ENCODE results near the gene UNC45A. TPM values are rescaled to one million over a fixed set of nuclear protein-coding genes. Genes with fewer than 3 reads are reported as not detected.
A peak's percentile ranks its signal among the peaks of the same experiment; 100 is the strongest.

UNC45A gene
- total RNA-seq, 1 donor from 2014 or later = 56.8 TPM

DNA sequence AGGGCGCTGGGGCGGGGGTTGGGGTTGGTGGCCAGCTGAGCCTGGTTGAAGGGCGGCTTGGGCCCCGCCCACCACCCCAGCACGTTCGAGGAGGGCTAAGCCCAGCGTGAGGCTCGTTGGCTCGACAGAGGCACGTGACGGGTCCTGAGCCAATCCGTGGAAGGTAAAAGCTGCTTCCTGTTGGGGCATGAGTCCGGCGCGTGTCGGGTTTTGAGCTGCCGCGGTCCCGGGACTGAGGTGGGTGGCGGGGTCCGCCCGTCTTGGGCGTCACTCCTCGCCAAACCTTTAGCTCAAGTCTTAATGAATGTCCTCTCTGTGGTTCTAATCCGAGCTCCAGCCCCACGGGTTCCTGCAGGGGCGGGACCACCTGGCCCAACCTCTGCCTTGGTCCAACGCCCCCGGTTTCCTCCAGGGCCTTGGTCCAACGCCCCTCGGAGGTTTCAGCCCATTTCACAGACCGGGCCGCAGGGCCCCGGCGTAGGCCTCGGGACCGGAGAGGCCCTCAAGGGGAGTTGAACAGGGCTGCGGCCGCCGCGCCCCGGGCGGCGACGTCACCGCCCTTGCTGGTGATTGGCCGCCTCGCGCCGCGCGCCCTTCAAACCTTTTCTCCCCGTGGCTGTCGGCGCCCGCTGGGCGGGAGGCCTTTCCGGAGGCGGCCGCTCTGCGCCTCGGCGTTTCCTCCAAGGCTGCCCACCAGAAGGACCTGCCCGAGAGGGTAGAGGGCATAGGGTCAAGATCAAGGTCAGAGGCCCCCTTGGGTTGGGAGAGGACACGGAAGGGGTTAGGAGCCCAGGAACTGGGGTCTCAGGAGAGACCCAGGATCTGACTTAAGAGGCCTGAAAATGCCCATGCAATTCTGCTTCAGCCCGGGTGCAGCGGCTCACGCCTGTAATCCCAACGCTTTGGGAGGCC, 19.9 kb downstream of the UNC45A start, which contains the start of gene RCCD1:
Gene RCCD1 (plus strand): TSS at position 173 of the 912 bp plus-strand sequence. CDS start 1,851 bp downstream, outside the sequence.
- intact Hi-C loops (cut with DNase I) = no loop called here
- ATAC-seq (peak; percentile 97), DNase-seq (ENCODE audit: low spot score) (peak; percentile 97)

DNA sequence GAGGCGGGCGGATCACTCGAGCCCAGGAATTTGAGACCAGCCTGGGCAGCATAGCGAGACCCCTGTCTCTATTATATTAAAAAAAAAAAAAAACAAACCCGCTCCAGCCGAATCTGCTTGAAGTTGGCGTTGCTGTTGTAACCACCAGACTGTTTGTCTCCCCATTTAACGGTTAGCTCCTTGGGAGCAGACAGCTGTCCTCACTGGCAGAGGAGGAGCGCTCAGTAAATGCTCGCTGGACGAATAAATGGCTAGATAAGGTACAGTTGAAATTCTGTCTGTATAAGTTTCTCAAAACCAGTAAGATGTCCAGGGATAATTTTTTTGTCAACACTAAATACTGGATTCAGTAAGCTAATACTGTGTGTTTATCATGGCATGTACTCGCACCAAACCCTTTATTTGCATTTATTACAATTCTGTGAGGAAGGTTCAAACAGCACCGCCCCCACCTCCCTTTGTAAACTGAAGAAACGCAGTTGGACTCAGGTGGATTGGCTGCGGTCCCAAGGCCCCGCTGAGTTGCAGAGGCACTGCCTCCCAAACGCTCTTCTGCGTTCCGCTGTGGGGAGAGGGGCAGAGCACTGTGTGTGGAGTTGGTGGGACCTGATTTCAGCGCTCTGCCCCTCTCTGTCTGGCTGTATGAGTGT, 20.7 kb downstream of the UNC45A start:
- intact Hi-C loops (cut with DNase I) = no loop called here

GRCh38 chr15:90956274-90957030, 21.4 kb downstream of the UNC45A start:
- ATAC-seq = peak; percentile 25

More for the DNA sequence above, 20.7 kb downstream of the UNC45A start:
- no peak for ATAC-seq
- DNase-seq (ENCODE audit: low spot score) = no peak

GRCh38 chr15:90957031-90957790, 22.1 kb downstream of the UNC45A start:
- no peak for ATAC-seq
- no peak for DNase-seq (ENCODE audit: low spot score)
- intact Hi-C loops (cut with DNase I) = no loop called here

More at GRCh38 chr15:90956274-90957030, 21.4 kb downstream of the UNC45A start:
- intact Hi-C loops (cut with DNase I) = no loop called here
- DNase-seq (ENCODE audit: low spot score) = peak; percentile 88

GRCh38 chr15:90957791-90958190, 22.7 kb downstream of the UNC45A start:
- intact Hi-C loops (cut with DNase I) = no loop called here
- ATAC-seq (no peak), DNase-seq (ENCODE audit: low spot score) (no peak)

DNA sequence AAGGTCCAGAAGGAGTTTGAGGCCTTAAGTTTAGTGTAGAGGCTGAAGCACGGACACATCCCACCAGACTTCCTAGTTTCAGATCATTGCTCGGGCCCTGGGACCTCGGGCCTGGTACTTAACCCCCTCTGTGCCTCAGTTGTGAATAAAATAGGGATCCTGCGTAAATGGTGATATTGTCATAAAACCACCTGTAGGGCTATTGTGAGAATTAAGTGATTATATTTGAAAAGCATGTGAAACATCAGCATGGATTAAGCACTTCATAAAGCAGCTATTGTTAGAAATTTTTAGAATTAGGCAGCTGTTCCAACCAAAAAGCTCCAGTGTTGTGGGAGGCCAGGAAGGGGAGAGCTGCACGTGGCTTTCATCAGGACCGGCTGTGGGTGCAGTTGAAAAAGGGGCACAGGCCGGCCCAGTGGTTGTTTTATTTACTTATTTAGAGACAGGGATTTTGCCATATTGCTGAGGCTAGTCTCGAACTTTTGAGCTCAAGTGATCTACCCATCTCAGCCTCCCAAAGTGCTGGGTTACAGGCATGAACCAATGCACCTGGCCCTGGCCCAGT, 24.0 kb downstream of the UNC45A start:
- no peak for DNase-seq (ENCODE audit: low spot score)
- intact Hi-C loops (cut with DNase I) = no loop called here
- ATAC-seq = no peak

DNA sequence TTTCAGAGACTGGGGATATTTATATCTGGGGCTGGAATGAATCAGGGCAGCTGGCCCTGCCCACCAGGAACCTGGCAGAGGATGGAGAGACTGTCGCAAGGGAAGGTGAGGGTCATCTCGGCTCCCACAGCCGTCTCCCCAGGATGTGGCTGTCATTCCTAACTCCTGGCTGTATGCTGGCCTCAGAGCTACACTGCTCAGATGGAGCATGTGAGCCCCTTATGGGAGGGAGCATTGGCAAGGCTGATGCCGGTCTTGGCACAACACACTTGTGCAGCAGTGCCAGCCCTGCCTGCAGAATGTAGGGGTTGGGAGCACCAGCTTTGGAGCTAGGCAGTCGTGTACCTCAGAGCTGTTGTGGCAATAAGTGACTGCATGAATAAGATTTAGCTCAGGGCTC, 24.8 kb downstream of the UNC45A start:
- intact Hi-C loops (cut with DNase I) = no loop called here
- DNase-seq (ENCODE audit: low spot score) (no peak), ATAC-seq (peak; percentile 16)

- intact Hi-C loops (cut with DNase I) = no loop called here
- DNase-seq (ENCODE audit: low spot score) (no peak), ATAC-seq (peak; percentile 28)
These were observed 25.4 kb downstream of the UNC45A start for GRCh38 chr15:90960298-90961091.

GRCh38 chr15:90962021-90962420, 26.9 kb downstream of the UNC45A start:
- intact Hi-C loops (cut with DNase I) = no loop called here
- no peak for ATAC-seq
- DNase-seq (ENCODE audit: low spot score) = no peak

GRCh38 chr15:90966262-90966661, 31.2 kb downstream of the UNC45A start:
- intact Hi-C loops (cut with DNase I) = no loop called here
- DNase-seq (ENCODE audit: low spot score) (no peak), ATAC-seq (no peak)

GRCh38 chr15:90967206-90967605, 32.1 kb downstream of the UNC45A start:
- intact Hi-C loops (cut with DNase I) = no loop called here
- DNase-seq (ENCODE audit: low spot score) = no peak
- ATAC-seq = no peak

GRCh38 chr15:90968434-90968833, 33.3 kb downstream of the UNC45A start:
- no peak for DNase-seq (ENCODE audit: low spot score)
- no peak for ATAC-seq
- intact Hi-C loops (cut with DNase I) = no loop called here

DNA sequence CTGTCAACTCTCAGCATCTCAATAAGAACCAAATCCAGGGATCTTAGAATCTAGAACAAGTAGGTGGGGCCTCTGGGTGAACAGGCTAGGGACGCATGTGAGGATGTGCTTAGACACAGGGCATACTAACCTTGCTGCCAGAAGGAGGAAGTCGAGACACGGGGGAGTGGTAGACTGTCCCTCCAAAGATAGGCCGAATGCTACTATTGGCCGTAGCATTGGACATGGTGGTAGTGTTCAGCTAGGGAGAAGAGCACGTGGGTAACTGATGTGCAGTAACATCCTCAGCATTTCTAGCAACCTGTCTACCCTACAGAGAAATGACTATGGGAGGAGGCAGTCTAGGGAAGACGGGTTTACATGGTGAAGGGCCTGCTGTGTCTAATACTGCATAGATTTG, 35.2 kb downstream of the UNC45A start:
- no peak for DNase-seq (ENCODE audit: low spot score)
- intact Hi-C loops (cut with DNase I) = no loop called here

DNA sequence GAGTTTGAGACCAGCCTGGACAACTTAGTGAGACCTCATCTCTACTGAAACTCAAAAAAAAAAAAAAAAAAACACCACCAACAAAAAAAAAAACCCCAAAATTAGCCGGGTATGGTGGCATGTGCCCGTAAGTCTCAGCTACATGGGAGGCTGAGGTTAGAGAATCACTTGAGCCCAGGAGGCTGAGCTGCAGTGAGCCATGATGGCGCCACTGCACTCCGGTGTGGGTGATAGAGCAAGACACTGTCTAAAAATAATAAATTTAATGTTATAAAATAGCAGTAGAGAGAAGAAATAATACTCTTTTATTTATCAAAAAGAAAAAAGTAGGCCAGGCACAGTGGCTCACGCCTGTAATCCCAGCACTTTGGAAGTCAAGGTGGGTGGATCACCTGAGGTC, 37.0 kb downstream of the UNC45A start:
- DNase-seq (ENCODE audit: low spot score) (no peak), ATAC-seq (no peak)
- intact Hi-C loops (cut with DNase I) = no loop called here

More for the DNA sequence above, 35.2 kb downstream of the UNC45A start:
- ATAC-seq = no peak

- intact Hi-C loops (cut with DNase I) = no loop called here
- no peak for ATAC-seq
These were observed 39.1 kb downstream of the UNC45A start for GRCh38 chr15:90974216-90974615.

GRCh38 chr15:90979582-90979981, 44.5 kb downstream of the UNC45A start:
- ATAC-seq (no peak), DNase-seq (ENCODE audit: low spot score) (no peak)
- intact Hi-C loops (cut with DNase I) = no loop called here

More at GRCh38 chr15:90974216-90974615, 39.1 kb downstream of the UNC45A start:
- DNase-seq (ENCODE audit: low spot score) = no peak

DNA sequence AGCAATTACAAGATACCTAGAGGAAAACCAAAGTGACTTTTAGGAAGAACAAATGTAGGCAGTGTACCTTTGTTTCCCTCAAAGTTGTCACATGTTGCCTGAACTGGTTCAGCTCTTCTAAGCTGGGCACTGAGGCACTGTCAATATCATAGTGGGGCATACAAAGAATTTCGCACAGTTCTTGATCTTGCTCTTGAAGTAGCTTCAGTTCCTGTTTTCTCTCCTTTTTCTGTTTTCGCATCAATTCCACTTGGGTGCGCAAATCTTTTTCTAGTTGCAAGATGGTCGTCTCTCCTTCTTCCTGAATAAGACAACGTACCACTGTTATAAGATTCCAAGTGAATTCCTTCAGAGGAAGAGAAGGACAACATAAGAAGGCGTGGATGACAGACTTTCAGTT, 46.6 kb downstream of the UNC45A start:
- intact Hi-C loops (cut with DNase I) = no loop called here
- DNase-seq (ENCODE audit: low spot score) = no peak
- no peak for ATAC-seq

- no peak for DNase-seq (ENCODE audit: low spot score)
- intact Hi-C loops (cut with DNase I) = no loop called here
- ATAC-seq = no peak
These were observed 47.0 kb downstream of the UNC45A start for GRCh38 chr15:90982135-90982534.

All from sciatic nerve (tissue), 2 donors.